ENCODE measurements around the gene PNN. TPM values are rescaled to one million over a fixed set of nuclear protein-coding genes. Genes with fewer than 3 reads are reported as not detected.
"Not testable (repeated sequence)": the region's sequence is repeated elsewhere in the genome, so short reads cannot be mapped to it uniquely, and the experiment has no call there.

The PNN gene
- total RNA-seq, 2 experiments from 2014 or later = 110 to 111 TPM

DNA sequence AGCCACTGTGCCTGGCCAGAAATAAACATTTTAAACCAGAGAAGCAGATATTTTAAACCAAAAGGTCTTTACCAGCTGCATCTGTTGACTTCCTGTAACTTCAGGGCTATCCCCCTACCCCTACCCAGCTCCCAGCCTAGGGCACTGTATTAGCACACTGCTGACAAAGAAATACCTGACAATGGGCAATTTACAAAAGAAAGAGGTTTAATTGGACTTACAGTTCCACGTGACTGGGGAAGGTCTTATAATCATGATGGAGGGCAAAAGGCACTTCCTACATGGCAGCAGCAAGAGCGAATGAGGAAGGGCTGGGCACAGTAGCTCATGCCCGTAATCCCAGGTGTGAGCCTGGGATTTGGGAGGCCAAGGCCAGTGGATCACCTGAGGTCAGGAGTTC is 34.9 kb upstream of the PNN start:
- Mint-ChIP-seq H3K4me3 (no peak overlapping the region), H3K9me3 (peaks cover 2% of the 10 kb centered on the region), H3K4me1 (ENCODE audit: low read depth) (no peaks in the 10 kb centered on the region), H3K27ac (peak overlapping the region; percentile 7), H3K36me3 (ENCODE audit: low read depth) (peaks cover 61% of the 10 kb centered on the region), H3K27me3 (no peaks in the 10 kb centered on the region)
- Histone ChIP-seq H3K4me3 (ENCODE audit: low read length) (no peak overlapping the region), H3K27me3 (ENCODE audit: control insufficient read depth in 1 of 2, insufficient read depth in 2 of 2, low read length in 2 of 2) (no peaks in the 10 kb centered on the region), H3K9me3 (ENCODE audit: control insufficient read depth in 1 of 2, insufficient read depth in 1 of 2, low read length in 2 of 2) (peaks cover 0 to 9% of the 10 kb centered on the region in 2 experiments), H3K27ac (ENCODE audit: low read depth in 1 of 2, low read length in 2 of 2) (peak overlapping the region in 1 of 2 donors; percentile 7), H3K4me1 (ENCODE audit: insufficient read depth, low read length) (no peaks in the 10 kb centered on the region), H3K36me3 (ENCODE audit: insufficient read depth, low read length) (peaks cover 25% of the 10 kb centered on the region)
- CTCF ChIA-PET = no interaction called here
- intact Hi-C loops (cut with DNase I, micrococcal nuclease) = no loop called here
- POLR2A ChIA-PET = no interaction called here
- ATAC-seq (ENCODE audit: poor library complexity) = no peak
- no peak for DNase-seq
- TF ChIP-seq, protein P1, sequence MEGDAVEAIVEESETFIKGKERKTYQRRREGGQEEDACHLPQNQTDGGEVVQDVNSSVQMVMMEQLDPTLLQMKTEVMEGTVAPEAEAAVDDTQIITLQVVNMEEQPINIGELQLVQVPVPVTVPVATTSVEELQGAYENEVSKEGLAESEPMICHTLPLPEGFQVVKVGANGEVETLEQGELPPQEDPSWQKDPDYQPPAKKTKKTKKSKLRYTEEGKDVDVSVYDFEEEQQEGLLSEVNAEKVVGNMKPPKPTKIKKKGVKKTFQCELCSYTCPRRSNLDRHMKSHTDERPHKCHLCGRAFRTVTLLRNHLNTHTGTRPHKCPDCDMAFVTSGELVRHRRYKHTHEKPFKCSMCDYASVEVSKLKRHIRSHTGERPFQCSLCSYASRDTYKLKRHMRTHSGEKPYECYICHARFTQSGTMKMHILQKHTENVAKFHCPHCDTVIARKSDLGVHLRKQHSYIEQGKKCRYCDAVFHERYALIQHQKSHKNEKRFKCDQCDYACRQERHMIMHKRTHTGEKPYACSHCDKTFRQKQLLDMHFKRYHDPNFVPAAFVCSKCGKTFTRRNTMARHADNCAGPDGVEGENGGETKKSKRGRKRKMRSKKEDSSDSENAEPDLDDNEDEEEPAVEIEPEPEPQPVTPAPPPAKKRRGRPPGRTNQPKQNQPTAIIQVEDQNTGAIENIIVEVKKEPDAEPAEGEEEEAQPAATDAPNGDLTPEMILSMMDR (IDR thresholded peaks at IDR 0.05) = no peak

DNA sequence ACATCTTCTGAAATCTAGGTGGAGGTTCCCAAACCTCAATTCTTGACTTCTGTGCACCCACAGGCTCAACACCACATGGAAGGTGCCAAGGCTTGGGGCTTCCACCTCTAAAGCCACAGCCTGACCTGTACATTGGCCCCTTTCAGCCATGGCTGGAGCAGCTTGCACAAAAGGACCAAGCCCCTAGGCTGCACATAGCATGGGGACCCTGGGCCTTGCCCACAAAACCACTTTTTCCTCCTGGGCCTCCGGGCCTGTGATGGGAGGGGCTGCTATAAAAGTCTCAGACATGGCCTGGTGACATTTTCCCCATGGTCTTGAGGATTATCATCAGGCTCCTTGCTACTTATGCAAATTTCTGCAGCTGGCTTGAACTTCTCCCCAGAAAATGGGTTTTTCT is 33.4 kb upstream of the PNN start:
- H3K4me3 ChIP-seq (ENCODE audit: low read length); DNase-seq; H3K27me3 Mint-ChIP-seq; H3K27ac Mint-ChIP-seq; H3K4me1 ChIP-seq (ENCODE audit: insufficient read depth, low read length); H3K27me3 ChIP-seq (ENCODE audit: control insufficient read depth in 1 of 2, insufficient read depth in 2 of 2, low read length in 2 of 2); H3K4me3 Mint-ChIP-seq; intact Hi-C loops (cut with DNase I, micrococcal nuclease); H3K4me1 Mint-ChIP-seq (ENCODE audit: low read depth); H3K27ac ChIP-seq (ENCODE audit: low read depth in 1 of 2, low read length in 2 of 2); POLR2A ChIA-PET; CTCF ChIA-PET; H3K9me3 Mint-ChIP-seq; ATAC-seq (ENCODE audit: poor library complexity); H3K9me3 ChIP-seq (ENCODE audit: control insufficient read depth in 1 of 2, insufficient read depth in 1 of 2, low read length in 2 of 2): not testable (repeated sequence)
- H3K36me3 Mint-ChIP-seq (ENCODE audit: low read depth) = peaks cover 57% of the 10 kb centered on the region
- peaks cover 19% of the 10 kb centered on the region for H3K36me3 ChIP-seq (ENCODE audit: insufficient read depth, low read length)

DNA sequence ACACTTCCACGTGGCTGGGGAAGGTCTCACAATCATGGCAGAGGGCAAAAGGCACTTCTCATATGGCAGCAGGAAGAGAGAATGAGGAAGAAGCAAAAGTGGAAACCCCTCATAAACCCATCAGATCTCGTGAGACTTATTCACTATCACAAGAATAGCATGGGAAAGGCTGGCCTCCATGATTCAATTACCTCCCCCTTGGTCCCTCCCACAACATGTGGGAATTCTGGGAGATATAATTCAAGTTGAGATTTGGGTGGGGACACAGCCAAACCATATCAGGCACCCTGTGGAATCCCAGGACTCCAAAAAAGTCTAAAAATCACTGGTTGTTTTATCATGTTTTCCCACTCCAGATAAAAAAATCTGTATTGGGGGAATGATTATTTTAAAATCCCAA is 31.8 kb upstream of the PNN start:
- DNase-seq; H3K27ac ChIP-seq (ENCODE audit: low read depth in 1 of 2, low read length in 2 of 2); H3K27ac Mint-ChIP-seq; H3K4me1 Mint-ChIP-seq (ENCODE audit: low read depth); ATAC-seq (ENCODE audit: poor library complexity); H3K27me3 Mint-ChIP-seq; H3K4me1 ChIP-seq (ENCODE audit: insufficient read depth, low read length); H3K27me3 ChIP-seq (ENCODE audit: control insufficient read depth in 1 of 2, insufficient read depth in 2 of 2, low read length in 2 of 2); H3K4me3 Mint-ChIP-seq; CTCF ChIA-PET; H3K9me3 Mint-ChIP-seq; H3K4me3 ChIP-seq (ENCODE audit: low read length); H3K9me3 ChIP-seq (ENCODE audit: control insufficient read depth in 1 of 2, insufficient read depth in 1 of 2, low read length in 2 of 2); intact Hi-C loops (cut with DNase I, micrococcal nuclease); POLR2A ChIA-PET: not testable (repeated sequence)
- H3K36me3 ChIP-seq (ENCODE audit: insufficient read depth, low read length) = peaks cover 14% of the 10 kb centered on the region
- peaks cover 61% of the 10 kb centered on the region for H3K36me3 Mint-ChIP-seq (ENCODE audit: low read depth)

DNA sequence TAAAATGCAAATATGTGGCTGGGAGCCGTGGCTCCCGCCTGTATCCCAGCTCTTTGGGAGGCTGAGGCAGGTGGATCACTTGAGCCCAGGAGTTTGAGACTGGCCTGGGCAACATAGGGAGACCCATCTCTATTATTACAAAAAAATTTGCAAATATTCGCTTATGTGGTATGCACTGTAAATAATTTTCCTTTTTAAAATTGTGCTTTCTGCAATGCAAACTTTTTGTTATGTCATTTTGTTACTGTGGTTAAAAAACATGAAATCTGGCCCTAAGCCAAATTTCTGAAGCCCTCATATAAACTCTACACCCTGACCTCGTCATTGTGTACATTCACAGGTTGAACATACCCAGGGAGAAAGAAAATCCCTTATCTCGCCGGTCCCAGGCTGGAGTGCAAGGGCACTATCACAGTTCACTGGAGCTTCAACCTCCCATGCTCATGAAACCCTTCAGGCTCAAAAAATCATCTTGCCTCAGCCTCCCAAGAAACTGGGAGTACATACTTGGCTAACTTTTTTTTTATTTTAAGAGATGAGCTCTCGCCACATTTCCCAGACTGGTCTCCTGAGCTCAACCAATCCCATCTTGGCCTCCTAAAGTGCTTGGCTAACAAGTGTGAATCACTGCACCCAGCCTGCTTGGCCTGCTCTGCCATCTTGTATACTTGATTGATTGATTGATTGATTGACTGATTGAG is 29.6 kb upstream of the PNN start:
- intact Hi-C loops (cut with DNase I, micrococcal nuclease) = no loop called here

More for the DNA sequence above, 29.6 kb upstream of the PNN start:
- ATAC-seq (ENCODE audit: poor library complexity) (no peak), DNase-seq (no peak)
- Histone ChIP-seq H3K27me3 (ENCODE audit: control insufficient read depth in 1 of 2, insufficient read depth in 2 of 2, low read length in 2 of 2) (no peaks in the 10 kb centered on the region), H3K4me1 (ENCODE audit: insufficient read depth, low read length) (no peaks in the 10 kb centered on the region), H3K4me3 (ENCODE audit: low read length) (no peak overlapping the region), H3K27ac (ENCODE audit: low read depth in 1 of 2, low read length in 2 of 2) (no peak overlapping the region), H3K9me3 (ENCODE audit: control insufficient read depth in 1 of 2, insufficient read depth in 1 of 2, low read length in 2 of 2) (peaks cover 0 to 9% of the 10 kb centered on the region in 2 experiments), H3K36me3 (ENCODE audit: insufficient read depth, low read length) (peaks cover 21% of the 10 kb centered on the region)
- Mint-ChIP-seq H3K9me3 (peaks cover 2% of the 10 kb centered on the region), H3K4me3 (no peak overlapping the region), H3K27me3 (no peaks in the 10 kb centered on the region), H3K4me1 (ENCODE audit: low read depth) (no peaks in the 10 kb centered on the region), H3K36me3 (ENCODE audit: low read depth) (peaks cover 59% of the 10 kb centered on the region), H3K27ac (no peak overlapping the region)
- TF ChIP-seq, protein P1 (IDR thresholded peaks at IDR 0.05) = no peak
- POLR2A ChIA-PET = no interaction called here
- CTCF ChIA-PET = no interaction called here
